Activated effector memory CD4-positive, alpha-beta T cell treated with Interleukin-2 at 50 U/mL for 16 hours (primary cell): ENCODE measurements around the gene ZFP92.

Source experiments
- DNase-seq: peaks from one replicate; pipeline ENCODE4 v3.0.0-alpha.2; 2020

Gene ZFP92

DNA sequence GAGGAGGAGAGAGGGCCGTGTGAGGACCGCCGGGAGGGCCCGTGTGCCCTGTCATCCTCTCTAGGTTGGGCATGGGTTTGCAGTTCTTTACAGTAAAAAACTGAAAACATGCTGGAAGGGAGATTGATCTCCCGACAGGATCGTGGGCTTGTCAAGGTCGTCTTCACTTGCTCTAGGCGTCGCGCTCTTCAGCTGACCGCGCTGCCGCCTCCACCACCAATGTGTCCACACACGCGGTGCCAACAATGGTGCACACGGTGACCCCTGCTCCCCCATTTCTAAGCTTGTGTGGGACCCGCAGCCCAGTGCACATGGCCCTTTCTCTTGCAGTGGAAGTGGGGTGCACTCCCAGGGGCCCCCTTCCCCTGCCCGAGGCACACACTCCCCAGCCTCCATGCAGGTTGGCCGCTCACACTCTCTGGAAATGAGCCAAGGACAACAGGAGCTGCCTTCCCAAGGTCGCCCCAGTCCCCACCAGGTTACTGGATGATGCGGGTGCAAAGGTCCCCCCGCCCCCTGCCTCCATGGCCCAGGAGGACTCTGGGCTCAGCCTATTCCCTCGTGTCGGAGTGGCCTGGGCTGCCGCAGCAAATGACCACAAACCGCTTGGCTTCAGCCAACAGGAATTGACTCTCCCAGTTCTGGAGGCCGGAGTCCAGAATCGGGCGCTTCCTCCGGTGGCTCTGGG lies 1.7 kb upstream of the ZFP92 start:
- no peak for DNase-seq

- no peak for DNase-seq
These were observed 899 bp upstream of the ZFP92 start for GRCh38 chrX:153410373-153410772.

- DNase-seq: no peak
These were observed 401 bp upstream of the ZFP92 start for GRCh38 chrX:153410888-153411254.

- DNase-seq: no peak
These were observed 809 bp downstream of the ZFP92 start for GRCh38 chrX:153411988-153412574.

GRCh38 chrX:153412746-153413720 lies 1.8 kb downstream of the ZFP92 start:
- no peak for DNase-seq

DNA sequence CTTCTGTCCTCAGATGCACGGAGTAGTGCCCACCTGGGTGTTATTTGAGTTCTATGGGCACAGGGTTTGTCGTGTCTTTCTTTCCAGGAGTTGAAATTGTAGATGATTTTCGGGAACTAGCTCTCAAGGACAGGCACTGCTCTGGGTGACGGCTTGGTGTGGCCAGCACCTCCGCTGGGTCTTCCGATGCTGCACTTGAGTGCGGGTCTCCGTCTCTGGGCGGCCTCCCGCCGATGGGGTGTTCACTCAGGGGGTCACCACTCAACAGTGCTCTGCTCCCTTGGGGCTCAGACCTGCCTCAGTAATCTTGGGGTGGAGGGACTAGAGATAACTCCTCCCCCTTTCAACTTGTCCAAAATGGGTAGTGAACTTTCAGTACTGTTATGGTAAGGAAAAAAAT lies 2.5 kb downstream of the ZFP92 start:
- DNase-seq: no peak

- DNase-seq: no peak
These were observed 3.7 kb downstream of the ZFP92 start for GRCh38 chrX:153414856-153415510.

- DNase-seq: no peak
These were observed 5.6 kb downstream of the ZFP92 start for GRCh38 chrX:153416781-153417450.

DNA sequence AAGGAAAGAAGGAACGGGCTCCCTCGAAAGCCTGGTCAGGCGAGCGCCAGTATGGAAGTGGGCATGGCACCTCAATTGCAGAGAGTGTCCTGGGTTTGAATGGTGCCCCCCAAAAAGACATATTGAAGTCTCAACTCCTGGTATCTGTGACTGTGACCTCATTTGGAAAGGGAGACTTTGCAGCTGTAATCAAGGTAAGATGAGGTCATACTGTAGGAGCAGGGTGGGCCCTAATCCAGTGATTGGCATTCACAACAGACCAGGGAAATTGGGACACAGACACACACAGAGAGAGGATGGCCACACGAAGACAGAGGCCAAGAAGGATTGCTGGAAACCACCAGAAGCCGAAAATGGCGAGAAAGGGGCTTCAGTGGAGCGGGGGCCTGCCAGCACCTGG lies 6.4 kb downstream of the ZFP92 start:
- DNase-seq: no peak

DNA sequence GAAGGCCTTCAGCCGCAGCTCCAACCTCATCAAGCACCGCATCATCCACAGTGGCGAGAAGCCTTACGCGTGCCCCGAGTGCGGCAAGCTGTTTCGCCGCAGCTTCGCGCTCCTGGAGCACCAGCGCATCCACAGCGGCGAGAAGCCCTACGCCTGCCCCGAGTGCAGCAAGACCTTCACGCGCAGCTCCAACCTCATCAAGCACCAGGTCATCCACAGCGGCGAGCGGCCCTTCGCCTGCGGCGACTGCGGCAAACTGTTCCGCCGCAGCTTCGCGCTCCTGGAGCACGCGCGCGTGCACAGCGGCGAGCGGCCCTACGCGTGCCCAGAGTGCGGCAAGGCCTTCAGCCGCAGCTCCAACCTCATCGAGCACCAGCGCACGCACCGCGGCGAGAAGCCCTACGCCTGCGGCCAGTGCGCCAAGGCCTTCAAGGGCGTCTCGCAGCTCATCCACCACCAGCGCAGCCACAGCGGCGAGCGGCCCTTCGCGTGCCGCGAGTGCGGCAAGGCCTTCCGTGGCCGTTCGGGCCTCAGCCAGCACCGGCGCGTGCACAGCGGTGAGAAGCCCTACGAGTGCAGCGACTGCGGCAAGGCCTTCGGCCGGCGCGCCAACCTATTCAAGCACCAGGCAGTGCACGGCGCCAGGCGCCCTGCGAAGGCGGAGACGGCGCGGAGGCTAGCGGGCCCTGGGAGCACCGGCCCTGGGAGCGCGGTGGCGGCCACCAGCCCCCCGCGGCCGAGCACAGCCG lies 9.8 kb downstream of the ZFP92 start:
- DNase-seq: no peak

DNA sequence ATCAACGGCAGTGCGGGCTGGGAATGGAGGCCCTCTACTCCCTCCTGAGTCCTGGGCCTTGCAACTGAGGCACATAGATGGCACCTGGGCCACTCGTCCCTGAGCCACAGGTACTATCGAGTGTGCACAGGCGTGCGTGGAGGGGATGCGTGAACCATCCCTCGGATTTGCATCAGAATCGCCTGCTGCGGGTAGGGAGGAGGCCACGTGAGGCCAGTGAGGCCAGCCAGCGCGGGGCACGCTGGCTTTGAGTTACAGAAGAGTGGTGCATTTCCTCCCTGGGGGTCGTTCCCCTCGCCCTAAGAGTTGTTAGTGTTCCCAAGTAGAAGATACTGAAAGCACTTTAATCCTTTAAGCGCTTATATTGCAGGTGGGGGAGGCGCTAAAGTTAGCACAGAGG lies 10.6 kb downstream of the ZFP92 start:
- no peak for DNase-seq

DNA sequence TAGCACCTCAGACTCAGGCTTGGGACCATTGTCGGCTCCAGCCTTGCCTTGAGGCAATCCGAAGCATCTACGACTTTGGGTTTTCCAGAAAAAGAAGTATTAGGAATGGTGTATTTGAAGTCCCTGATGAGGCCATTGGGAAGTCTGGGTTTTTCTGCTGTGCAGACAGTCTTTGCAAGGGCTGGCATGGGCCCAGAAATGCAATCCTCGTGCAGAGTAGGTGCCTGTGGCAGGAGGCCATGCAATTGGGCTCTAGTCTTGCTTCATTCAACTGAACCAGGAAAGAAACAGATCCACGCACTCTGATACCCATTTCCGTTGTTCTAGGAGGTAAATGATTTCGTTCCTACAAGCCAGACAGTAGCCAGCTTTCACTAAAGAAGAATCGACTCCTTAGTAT lies 12.4 kb downstream of the ZFP92 start:
- DNase-seq: no peak

- no peak for DNase-seq
These were observed 14.9 kb downstream of the ZFP92 start for GRCh38 chrX:153426204-153426603.

DNA sequence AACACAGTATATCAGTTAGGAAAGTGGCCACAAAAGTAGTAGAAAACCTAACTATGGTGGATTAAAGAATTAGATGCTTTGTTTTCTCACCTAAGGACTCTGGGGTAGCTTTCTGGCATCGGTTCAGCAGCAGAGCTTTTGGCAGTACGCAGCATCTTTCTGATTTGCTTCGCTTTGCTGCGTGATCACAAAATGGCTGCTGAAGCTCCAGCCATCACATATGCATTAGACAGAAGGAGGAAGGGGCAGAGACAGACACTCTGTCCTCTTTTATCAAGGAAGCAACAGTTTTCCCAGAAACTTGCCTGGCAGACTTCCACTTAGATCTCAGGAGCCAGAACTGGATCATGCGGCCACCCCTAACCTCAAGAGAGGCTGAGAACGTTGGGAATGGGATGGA lies 19.5 kb downstream of the ZFP92 start:
- no peak for DNase-seq

DNA sequence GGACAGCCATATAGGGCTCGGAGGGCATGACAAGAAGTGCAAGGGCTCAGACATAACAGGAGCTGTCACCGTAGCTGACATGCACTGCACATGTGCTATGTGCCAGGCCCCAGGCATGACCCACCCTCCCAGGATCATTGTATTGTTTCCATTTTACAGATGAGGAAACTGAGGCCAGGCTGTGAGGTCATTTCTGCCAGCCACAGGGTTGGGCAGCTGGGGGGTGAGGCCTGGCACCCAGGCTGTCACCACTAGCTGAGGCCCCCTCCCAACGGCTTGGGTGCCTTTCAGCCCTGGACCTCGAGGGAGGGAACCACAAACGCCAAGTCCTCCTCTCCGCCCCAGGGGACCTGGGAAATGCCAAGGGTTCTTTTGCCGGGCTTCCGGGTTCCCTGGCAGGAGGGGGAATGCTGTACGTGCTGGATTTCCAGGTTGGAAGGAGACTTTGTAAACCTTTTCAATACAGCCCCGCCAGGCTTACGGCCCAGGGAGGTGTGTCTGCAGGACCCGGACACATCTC lies 21.9 kb downstream of the ZFP92 start:
- no peak for DNase-seq

DNA sequence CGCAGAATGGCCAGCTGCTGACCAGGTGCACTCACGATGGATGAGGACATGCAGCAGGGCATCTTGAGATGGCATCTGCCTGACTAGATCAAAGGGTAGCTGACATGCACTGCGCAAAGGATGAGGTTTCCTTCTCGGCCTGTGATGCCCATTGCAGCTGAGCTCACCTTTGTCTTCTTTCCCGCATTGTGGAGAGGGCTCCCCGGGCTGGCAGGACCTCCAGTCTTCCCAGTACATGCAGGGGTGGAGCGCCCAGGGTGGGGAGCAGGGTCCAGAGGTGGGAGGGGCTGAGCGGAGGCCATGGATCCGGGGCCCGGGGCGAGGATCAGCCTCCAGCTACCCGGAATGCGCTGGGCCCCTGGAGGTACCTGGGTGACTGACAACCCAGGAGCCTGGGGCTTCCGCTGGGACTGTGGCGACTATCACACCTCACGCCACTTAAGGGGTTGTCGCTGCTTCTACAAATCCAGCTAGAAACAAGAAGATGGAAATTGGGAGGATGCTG lies 22.6 kb downstream of the ZFP92 start:
- DNase-seq: no peak

- DNase-seq: no peak
These were observed 23.5 kb downstream of the ZFP92 start for GRCh38 chrX:153434801-153435200.

DNA sequence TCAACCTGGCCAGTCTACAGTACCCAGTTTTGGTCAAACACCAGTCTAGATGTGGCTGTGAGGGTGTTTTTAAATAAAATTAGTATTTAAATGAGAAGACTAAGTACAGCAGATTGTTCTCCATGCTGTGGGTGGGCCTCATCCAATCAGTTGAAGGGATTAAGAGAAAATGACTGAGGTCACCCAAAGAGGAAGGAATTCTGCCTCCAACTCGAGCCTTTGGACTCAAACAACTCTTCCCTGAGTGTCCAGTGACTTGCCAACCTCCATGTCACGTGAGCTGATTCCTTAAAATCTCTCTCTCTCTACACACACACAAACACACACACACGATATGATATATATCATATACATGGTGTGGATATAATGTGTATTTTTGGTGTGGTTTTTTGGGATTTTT lies 24.6 kb downstream of the ZFP92 start:
- DNase-seq: no peak

DNA sequence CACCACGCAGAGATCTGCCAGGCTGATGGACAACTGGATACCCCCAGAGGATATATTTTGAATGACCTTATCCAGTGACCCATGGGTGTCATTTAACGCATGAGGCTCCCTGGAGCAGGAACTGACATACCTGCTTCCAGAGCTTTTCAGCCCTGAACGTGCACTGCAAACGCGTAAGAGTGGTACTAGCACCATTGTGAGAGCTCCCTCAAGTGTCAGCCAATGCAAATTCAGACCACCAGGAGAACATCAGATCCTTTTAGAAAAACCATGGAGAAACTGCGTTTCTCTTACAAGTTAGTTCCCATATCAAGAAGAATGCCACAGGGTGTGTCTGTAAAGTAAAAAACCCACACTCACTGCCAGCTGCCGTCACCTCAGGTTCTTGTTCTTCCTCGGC lies 27.3 kb downstream of the ZFP92 start:
- DNase-seq: no peak

- DNase-seq: no peak
These were observed 28.7 kb downstream of the ZFP92 start for GRCh38 chrX:153439977-153440376.

- DNase-seq: no peak
These were observed 29.4 kb downstream of the ZFP92 start for GRCh38 chrX:153440556-153441135.
